ENCODE data around the gene LHFPL3.

DNA sequence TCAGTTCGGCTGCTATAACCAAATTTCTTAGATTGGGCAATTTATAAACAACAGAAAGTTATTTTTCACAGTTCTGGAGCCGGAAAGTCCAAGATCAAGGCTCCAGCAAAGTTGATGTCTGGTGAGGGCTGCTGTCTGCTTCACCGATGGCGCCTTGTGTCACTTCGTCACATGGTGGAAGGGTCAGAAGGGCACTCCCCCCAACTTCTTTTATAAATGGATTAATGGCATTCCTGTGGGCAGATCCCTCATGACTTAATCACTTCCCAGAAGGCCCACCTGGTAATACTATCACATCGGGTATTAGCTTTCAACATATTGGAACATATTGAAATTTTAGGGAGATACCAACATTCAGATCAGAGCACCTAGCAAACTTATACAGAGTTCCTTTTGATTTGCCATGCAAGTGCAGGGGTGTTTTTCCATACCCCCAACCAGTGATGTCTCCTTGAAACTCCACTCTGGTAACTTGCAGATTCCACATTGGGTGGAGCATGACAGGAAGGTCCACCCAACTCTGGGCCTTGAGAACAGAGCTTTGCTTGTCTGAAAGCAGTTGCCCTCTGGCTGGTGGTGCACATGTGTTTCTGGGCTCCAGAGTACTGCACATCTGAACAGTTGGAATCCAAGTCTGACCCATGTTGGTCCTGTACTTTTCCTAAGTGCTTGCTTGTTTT lies 600.5 kb downstream of the LHFPL3 start:
- TF ChIP-seq, protein P1, sequence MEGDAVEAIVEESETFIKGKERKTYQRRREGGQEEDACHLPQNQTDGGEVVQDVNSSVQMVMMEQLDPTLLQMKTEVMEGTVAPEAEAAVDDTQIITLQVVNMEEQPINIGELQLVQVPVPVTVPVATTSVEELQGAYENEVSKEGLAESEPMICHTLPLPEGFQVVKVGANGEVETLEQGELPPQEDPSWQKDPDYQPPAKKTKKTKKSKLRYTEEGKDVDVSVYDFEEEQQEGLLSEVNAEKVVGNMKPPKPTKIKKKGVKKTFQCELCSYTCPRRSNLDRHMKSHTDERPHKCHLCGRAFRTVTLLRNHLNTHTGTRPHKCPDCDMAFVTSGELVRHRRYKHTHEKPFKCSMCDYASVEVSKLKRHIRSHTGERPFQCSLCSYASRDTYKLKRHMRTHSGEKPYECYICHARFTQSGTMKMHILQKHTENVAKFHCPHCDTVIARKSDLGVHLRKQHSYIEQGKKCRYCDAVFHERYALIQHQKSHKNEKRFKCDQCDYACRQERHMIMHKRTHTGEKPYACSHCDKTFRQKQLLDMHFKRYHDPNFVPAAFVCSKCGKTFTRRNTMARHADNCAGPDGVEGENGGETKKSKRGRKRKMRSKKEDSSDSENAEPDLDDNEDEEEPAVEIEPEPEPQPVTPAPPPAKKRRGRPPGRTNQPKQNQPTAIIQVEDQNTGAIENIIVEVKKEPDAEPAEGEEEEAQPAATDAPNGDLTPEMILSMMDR (IDR thresholded peaks at IDR 0.05; ENCODE audit: low read length) = no peak
- TF ChIP-seq EZH2phosphoT487 (IDR thresholded peaks at IDR 0.05; ENCODE audit: low read length) (no peak), EZH2 (optimal IDR thresholded peaks at IDR 0.05; ENCODE audit: low read depth, low read length) (no peak)
